ENCODE measurements around the gene SMYD5.

DNA sequence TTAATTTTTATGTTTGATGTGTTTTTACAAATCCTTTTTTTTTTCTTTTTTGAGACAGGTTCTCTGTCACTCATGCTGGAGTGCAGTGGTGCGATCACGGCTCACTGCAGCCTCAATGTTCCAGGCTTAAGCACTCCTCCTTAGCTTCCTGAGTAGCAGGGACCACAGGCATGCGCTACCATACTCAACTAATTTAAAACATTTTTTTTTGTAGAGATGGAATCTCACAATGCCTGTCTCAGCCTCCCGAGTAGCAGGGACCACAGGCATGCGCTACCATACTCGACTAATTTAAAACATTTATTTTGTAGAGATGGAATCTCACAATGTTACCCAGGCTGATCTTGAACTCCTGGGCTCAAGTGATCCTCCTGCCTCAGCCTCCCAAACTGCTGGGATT lies 8.4 kb upstream of the SMYD5 start:
- TF ChIP-seq, protein P1, sequence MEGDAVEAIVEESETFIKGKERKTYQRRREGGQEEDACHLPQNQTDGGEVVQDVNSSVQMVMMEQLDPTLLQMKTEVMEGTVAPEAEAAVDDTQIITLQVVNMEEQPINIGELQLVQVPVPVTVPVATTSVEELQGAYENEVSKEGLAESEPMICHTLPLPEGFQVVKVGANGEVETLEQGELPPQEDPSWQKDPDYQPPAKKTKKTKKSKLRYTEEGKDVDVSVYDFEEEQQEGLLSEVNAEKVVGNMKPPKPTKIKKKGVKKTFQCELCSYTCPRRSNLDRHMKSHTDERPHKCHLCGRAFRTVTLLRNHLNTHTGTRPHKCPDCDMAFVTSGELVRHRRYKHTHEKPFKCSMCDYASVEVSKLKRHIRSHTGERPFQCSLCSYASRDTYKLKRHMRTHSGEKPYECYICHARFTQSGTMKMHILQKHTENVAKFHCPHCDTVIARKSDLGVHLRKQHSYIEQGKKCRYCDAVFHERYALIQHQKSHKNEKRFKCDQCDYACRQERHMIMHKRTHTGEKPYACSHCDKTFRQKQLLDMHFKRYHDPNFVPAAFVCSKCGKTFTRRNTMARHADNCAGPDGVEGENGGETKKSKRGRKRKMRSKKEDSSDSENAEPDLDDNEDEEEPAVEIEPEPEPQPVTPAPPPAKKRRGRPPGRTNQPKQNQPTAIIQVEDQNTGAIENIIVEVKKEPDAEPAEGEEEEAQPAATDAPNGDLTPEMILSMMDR (IDR thresholded peaks at IDR 0.05; ENCODE audit: extremely low read depth in 1 of 2, insufficient read depth in 1 of 2, low read depth in 1 of 2, low read length in 2 of 2) = no peak
- TF ChIP-seq POLR2AphosphoS5 (IDR thresholded peaks at IDR 0.05; ENCODE audit: insufficient read depth, low read depth, low read length) = no peak
- no peak for TF ChIP-seq FOS (IDR thresholded peaks at IDR 0.05; ENCODE audit: borderline replicate concordance, insufficient read depth, low read length)
- TF ChIP-seq, protein P2, sequence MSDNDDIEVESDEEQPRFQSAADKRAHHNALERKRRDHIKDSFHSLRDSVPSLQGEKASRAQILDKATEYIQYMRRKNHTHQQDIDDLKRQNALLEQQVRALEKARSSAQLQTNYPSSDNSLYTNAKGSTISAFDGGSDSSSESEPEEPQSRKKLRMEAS (IDR thresholded peaks at IDR 0.05; ENCODE audit: insufficient read depth, insufficient read length) = no peak
- no peak for TF ChIP-seq EZH2 (IDR thresholded peaks at IDR 0.05; ENCODE audit: borderline replicate concordance, low read depth, low read length, severe bottlenecking)
